Hepatocyte (in vitro differentiated cells): ENCODE measurements around the gene RPL41. TPM values are rescaled to one million over a fixed set of nuclear protein-coding genes. Genes with fewer than 3 reads are reported as not detected.

Experiments used
- DNase-seq: peaks from one replicate; pipeline ENCODE4 v3.0.0-alpha.2; 2016; ENCODE audit warnings: low spot score
- H2AFZ ChIP-seq: fragments of 200-600 bp; sonication (generic); 2 replicates; pipeline ENCODE4 v1.6.0; 2016; ENCODE audit warnings: antibody characterized with exemption, mild to moderate bottlenecking
- H3K27ac ChIP-seq: fragments of 200-600 bp; sonication (generic); 2 replicates; pipeline ENCODE4 v1.5.1; 2016; ENCODE audit warnings: mild to moderate bottlenecking
- H3K27me3 ChIP-seq: fragments of 200-600 bp; sonication (generic); 2 replicates; pipeline ENCODE4 v1.6.1; 2016
- H3K36me3 ChIP-seq: fragments of 200-600 bp; sonication (generic); replicated peaks from 2 replicates; pipeline ENCODE4 v1.5.1; 2016; ENCODE audit warnings: low read depth; ENCODE audit not compliant: insufficient read depth
- H3K4me1 ChIP-seq: fragments of 200-600 bp; sonication (generic); 2 replicates; pipeline ENCODE4 v1.5.1; 2016; ENCODE audit warnings: mild to moderate bottlenecking, moderate library complexity; ENCODE audit not compliant: insufficient read depth
- H3K4me2 ChIP-seq: fragments of 200-600 bp; sonication (generic); 2 replicates; pipeline ENCODE4 v1.6.0; 2016
- H3K4me3 ChIP-seq: fragments of 200-600 bp; sonication (generic); 2 replicates; pipeline ENCODE4 v1.5.1; 2016; ENCODE audit warnings: mild to moderate bottlenecking
- H3K79me2 ChIP-seq: fragments of 200-600 bp; sonication (generic); 2 replicates; pipeline ENCODE4 v1.6.0; 2017; ENCODE audit warnings: mild to moderate bottlenecking
- H3K9me2 ChIP-seq: fragments of 200-600 bp; sonication (generic); replicated peaks from 2 replicates; pipeline ENCODE4 v1.6.0; 2017; ENCODE audit warnings: mild to moderate bottlenecking; ENCODE audit not compliant: insufficient read depth
- H3K9me3 ChIP-seq: fragments of 200-600 bp; sonication (generic); 2 replicates; pipeline ENCODE4 v1.5.1; 2016; ENCODE audit warnings: low read depth, mild to moderate bottlenecking
- H4K20me1 ChIP-seq: fragments of 200-600 bp; sonication (generic); 2 replicates; pipeline ENCODE4 v1.6.0; 2016; ENCODE audit warnings: mild to moderate bottlenecking; ENCODE audit not compliant: insufficient read depth, poor library complexity, severe bottlenecking
- EZH2 ChIP-seq: fragments of 200-600 bp; sonication (generic); IDR thresholded peaks from 2 replicates; pipeline ENCODE4 v1.6.1; 2016; ENCODE audit warnings: antibody characterized with exemption, mild to moderate bottlenecking, borderline replicate concordance
- EZH2phosphoT487 ChIP-seq: fragments of 200-600 bp; sonication (generic); IDR thresholded peaks from one replicate; pipeline ENCODE4 v1.6.1; 2018; ENCODE audit warnings: antibody characterized with exemption, mild to moderate bottlenecking, low read depth, moderate library complexity; ENCODE audit not compliant: unreplicated experiment, severe bottlenecking
- WGBS: methylation state at CpG from one replicate; pipeline ENCODE4 v1.1.6; 2016; ENCODE audit warnings: low lambda C conversion rate; ENCODE audit errors: missing lambda C conversion rate; 5-methylcytosine and 5-hydroxymethylcytosine counted together
- polyA plus RNA-seq: library from polyadenylated mRNA; unstranded; fragments of >200 nt; fragmentation: Nextera tagmentation; extraction: Ambion mirVana; gene quantifications from 2 replicates; pipeline ENCODE4 v1.2.1, GENCODE V29; 2016
- total RNA-seq: library from RNA; depleted of rRNA; stranded (reverse); fragments of >200 nt; gene quantifications from 2 replicates; pipeline ENCODE4 v1.2.3, GENCODE V29; 2014
- TF ChIP-seq, protein P1 (sequence below): fragments of 200-600 bp; sonication (generic); IDR thresholded peaks from 2 replicates; pipeline ENCODE4 v1.5.1; 2016; ENCODE audit warnings: antibody characterized with exemption, mild to moderate bottlenecking; ENCODE audit not compliant: poor library complexity

The RPL41 gene
- total and polyA plus RNA-seq, 2 experiments from 2014 or later, result 2,240 to 2,801 TPM

DNA sequence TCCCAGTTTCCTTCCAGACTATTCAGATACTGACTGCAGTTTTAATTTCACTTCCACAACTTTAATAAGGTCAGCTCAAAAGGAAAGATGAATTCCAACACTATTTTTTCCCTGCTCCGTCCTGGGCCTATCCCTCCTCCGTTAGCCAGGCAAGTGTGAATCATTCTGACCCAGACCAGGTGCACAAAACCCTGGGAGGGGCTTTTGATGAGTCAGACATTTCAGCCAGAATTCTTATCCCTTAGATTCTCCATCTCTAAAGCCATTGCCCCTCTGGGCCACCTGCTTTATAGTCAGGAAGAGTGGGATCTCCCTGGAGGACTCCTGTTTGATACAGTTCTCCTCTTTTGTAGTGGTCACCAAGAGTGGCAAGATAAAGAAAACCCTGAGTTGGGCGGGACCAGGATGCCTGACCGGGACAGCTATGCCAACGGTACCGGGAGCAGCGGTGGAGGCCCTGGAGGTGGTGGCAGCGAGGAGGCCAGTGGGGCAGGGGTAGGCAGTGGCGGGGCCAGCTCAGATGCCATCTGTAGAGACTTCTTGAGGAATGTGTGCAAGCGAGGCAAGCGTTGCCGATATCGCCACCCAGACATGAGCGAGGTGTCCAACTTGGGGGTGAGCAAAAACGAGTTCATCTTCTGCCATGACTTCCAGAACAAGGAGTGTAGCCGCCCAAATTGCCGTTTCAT, 3.9 kb downstream of the RPL41 start:
- no peaks in the 10 kb centered on the region for H3K9me2 ChIP-seq
- H3K27ac ChIP-seq, result peak overlapping the region; percentile 67
- peaks cover 13% of the 10 kb centered on the region for H3K79me2 ChIP-seq
- 93% methylated on average over 17 of the region's 17 CpGs for WGBS
- no peaks in the 10 kb centered on the region for H3K36me3 ChIP-seq
- no peak overlapping the region for H3K4me2 ChIP-seq
- TF ChIP-seq EZH2, result no peak
- TF ChIP-seq, protein P1, sequence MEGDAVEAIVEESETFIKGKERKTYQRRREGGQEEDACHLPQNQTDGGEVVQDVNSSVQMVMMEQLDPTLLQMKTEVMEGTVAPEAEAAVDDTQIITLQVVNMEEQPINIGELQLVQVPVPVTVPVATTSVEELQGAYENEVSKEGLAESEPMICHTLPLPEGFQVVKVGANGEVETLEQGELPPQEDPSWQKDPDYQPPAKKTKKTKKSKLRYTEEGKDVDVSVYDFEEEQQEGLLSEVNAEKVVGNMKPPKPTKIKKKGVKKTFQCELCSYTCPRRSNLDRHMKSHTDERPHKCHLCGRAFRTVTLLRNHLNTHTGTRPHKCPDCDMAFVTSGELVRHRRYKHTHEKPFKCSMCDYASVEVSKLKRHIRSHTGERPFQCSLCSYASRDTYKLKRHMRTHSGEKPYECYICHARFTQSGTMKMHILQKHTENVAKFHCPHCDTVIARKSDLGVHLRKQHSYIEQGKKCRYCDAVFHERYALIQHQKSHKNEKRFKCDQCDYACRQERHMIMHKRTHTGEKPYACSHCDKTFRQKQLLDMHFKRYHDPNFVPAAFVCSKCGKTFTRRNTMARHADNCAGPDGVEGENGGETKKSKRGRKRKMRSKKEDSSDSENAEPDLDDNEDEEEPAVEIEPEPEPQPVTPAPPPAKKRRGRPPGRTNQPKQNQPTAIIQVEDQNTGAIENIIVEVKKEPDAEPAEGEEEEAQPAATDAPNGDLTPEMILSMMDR, result no peak
- TF ChIP-seq EZH2phosphoT487, result no peak
- H2AFZ ChIP-seq, result no peak overlapping the region
- peaks cover 2% of the 10 kb centered on the region for H4K20me1 ChIP-seq
- H3K4me3 ChIP-seq, result no peak overlapping the region
- no peaks in the 10 kb centered on the region for H3K9me3 ChIP-seq
- no peak for DNase-seq
- no peaks in the 10 kb centered on the region for H3K27me3 ChIP-seq
- peaks cover 14% of the 10 kb centered on the region for H3K4me1 ChIP-seq

DNA sequence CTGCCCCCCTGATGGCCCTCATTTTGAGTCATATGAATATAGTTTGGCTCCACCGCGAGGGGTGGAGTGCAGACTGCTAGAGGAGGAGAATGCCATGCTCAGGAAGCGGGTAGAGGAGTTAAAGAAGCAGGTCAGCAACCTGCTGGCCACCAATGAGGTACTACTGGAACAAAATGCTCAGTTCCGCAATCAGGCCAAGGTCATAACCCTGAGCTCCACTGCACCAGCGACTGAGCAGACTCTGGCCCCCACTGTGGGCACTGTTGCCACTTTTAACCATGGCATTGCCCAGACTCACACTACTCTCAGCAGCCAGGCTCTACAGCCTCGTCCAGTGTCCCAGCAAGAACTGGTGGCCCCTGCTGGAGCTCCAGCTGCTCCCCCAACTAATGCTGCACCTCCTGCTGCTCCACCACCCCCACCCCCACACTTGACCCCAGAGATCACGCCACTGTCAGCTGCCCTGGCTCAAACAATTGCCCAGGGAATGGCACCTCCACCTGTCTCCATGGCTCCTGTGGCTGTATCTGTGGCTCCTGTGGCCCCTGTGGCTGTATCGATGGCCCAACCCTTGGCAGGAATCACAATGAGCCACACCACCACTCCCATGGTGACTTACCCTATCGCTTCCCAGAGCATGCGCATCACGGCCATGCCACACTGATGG, 4.9 kb downstream of the RPL41 start:
- H3K79me2 ChIP-seq, result peaks cover 14% of the 10 kb centered on the region
- H4K20me1 ChIP-seq, result peaks cover 2% of the 10 kb centered on the region
- no peak overlapping the region for H3K27ac ChIP-seq
- H3K9me2 ChIP-seq, result no peaks in the 10 kb centered on the region
- no peaks in the 10 kb centered on the region for H3K36me3 ChIP-seq
- DNase-seq, result no peak
- H3K9me3 ChIP-seq, result no peaks in the 10 kb centered on the region
- H2AFZ ChIP-seq, result no peak overlapping the region
- H3K4me1 ChIP-seq, result peaks cover 15% of the 10 kb centered on the region
- H3K27me3 ChIP-seq, result no peaks in the 10 kb centered on the region
- TF ChIP-seq, protein P1, result no peak
- TF ChIP-seq EZH2phosphoT487, result no peak
- no peak for TF ChIP-seq EZH2
- no peak overlapping the region for H3K4me2 ChIP-seq
- no peak overlapping the region for H3K4me3 ChIP-seq
- 92% methylated on average over 11 of the region's 11 CpGs for WGBS

DNA sequence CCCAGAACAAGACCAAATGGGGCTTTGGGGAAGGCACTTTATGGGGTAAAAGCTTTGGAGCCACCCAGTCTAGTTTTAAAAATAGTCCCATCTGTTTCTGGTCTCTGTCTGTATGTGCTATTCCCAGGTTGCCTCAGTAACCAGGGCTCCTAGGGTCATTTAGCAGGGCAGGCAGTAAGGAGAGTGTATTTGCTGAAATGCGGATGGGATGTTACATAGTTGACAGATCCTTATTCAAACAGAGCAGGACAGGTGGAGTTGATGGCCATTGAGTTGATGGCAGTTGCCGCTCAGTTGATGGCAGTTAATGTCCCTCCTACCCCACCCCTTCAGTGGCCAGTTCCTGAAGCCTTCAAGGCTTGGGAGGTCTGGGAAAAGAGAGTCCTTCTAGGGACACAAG, 6.2 kb downstream of the RPL41 start:
- TF ChIP-seq EZH2phosphoT487 (no peak), EZH2 (no peak)
- TF ChIP-seq, protein P1, result no peak
- H3K4me2 ChIP-seq, result no peak overlapping the region
- H3K9me3 ChIP-seq, result no peaks in the 10 kb centered on the region
- no peak for DNase-seq
- H3K4me3 ChIP-seq, result no peak overlapping the region
- no peaks in the 10 kb centered on the region for H3K9me2 ChIP-seq
- H4K20me1 ChIP-seq, result peaks cover 1% of the 10 kb centered on the region
- no peaks in the 10 kb centered on the region for H3K27me3 ChIP-seq
- no peaks in the 10 kb centered on the region for H3K36me3 ChIP-seq
- peaks cover 24% of the 10 kb centered on the region for H3K4me1 ChIP-seq
- H3K27ac ChIP-seq, result no peak overlapping the region
- no peak overlapping the region for H2AFZ ChIP-seq
- peaks cover 7% of the 10 kb centered on the region for H3K79me2 ChIP-seq
- WGBS, result 48% methylated on average over 2 of the region's 2 CpGs
